Amygdala (tissue), 56 donors: ENCODE results near the gene SLA2.
"Not testable (repeated sequence)": the region's sequence is repeated elsewhere in the genome, so short reads cannot be mapped to it uniquely, and the experiment has no call there.

Source experiments
- DNase-seq, 56 donors: peaks; one replicate each; lab custom pipeline; 2025; lab: John Stamatoyannopoulos, UW

The SLA2 gene

GRCh38 chr20:36578356-36579041 is 67.5 kb downstream of the SLA2 start:
- no peak for DNase-seq

GRCh38 chr20:36576081-36576445 is 69.9 kb downstream of the SLA2 start:
- DNase-seq = no peak

DNA sequence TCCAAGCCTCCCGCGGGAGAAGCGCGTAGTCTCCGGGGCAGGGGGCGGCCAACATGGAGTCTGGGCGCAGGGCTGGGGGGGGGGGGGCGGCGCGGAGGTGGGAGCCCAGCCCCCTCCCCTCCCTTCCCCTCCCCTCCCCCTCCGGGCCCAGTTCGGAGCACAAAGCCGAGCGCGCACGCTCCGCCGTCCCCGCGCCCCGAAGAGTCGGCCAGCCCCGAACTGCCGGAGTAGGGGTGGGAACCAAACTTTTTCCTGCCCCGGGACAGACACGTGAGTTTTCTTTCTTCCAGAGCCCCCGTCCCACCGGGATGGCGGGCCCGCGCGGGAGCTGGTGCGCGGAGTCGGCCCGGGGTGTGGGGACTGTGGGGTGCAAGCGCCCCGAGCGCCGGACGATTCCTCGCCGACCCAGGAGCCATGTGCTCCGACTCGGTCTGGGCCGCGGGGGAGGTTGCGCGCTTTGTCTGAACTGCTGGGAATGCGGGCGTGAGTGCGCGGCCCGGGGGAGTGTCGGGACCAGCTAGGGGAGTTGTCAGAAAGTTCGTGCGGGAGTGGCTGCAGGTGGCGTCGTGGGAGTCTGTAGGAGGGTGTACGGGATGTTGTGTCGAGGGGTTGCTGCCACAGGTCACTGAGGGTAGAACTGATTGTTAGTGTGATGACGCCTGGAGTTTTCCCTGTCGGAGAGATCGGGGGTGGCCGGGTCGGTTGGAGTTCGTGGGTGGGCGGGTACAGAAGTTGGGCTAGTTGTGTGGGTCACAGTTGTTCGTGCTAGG is 71.4 kb downstream of the SLA2 start:
- DNase-seq = peak in 3 of 56 donors; percentile 16 to 29 (median 18)

GRCh38 chr20:36573798-36574365 is 72.1 kb downstream of the SLA2 start:
- peak in 22 of 56 donors; percentile 3 to 62 (median 24) for DNase-seq

DNA sequence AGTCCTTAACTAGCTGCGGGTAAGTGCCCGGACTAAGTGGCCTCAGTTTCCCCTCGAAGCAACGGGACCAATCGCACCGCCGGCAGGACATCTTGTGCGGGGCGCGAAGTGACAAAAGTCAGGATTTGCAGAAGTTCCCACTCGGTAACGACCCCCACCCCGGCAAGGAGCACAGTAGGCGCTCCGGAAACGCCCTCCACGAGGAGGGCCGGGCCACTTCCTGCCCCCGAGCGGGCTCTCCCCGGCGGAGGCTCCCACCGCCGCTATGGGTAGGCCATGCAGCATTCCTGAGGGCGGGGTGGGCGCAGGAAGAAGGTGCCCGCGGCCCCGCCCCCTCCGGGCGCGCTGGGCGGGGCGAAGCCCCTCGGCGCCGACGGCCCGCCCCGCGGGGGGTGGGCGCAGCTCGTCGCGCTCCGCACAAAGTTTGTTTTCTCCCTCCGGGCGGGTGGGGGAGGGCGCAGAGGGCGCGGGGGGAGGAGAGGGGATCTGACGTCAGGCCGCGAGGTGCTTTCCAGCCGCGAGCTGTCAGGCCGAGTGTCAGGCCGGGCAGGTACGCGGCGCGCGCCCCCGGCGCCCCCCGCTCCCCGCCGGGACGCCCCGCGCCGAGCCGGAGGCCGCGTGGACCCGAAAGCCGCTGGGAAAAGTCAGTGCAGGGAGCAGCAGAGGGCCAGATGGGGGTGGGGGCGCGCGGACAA is 72.7 kb downstream of the SLA2 start, which contains the start of gene TGIF2:
Gene TGIF2 (plus strand): TSS at position 495 of the 695 bp plus-strand sequence. CDS start 5,178 bp downstream, outside the sequence.
- DNase-seq = peak in 29 of 56 donors; percentile 6 to 58 (median 29)

DNA sequence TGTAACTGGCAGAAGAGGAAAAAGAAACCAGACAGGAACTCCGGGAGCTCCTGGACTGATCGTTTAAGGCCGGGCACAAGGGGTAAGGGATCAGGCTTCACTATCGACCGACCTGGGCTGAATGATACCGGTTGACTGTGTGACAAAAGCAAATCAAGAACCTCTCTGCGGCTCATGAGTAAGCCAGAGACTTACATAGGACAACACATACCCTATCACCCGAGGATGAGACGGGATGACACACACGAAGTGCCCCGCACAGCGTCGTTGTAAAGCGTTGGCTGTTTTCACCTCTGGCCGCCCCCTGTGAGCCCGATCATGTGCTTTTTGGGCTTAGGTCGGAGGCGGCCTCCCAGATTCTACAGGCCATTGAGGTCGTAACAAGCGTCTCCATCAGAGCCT is 73.3 kb downstream of the SLA2 start:
- DNase-seq = no peak

- no peak for DNase-seq
These were observed 74.2 kb downstream of the SLA2 start for GRCh38 chr20:36571564-36572504.

DNA sequence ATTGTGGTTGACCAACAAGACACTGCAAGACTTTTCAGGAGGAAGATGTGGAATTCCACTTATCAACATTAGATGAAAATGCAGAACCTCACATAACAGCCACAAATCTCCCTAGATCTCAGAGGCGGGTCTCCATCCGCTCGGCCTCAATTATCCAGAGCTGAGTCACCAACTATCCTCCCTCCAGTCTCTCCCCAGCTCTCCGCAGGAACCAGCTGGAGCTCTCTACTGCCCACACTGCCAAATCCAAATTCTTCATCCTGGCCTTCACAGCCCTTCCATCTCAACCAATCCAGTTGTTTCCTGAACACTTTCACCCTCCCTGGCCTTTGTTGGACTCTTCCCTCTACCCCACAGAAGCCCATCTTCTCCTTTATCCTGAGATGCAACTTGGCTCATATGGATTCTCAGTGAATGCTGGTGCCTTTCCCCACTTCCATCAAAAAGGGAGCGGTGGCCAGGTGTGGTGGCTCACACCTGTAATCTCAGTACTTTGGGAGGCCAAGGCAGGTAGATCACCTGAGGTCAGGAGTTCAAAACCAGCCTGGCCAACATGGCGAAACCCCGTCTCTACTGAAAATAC is 76.1 kb downstream of the SLA2 start:
- no peak for DNase-seq

- no peak for DNase-seq
These were observed 80.5 kb downstream of the SLA2 start for GRCh38 chr20:36565520-36565919.

DNA sequence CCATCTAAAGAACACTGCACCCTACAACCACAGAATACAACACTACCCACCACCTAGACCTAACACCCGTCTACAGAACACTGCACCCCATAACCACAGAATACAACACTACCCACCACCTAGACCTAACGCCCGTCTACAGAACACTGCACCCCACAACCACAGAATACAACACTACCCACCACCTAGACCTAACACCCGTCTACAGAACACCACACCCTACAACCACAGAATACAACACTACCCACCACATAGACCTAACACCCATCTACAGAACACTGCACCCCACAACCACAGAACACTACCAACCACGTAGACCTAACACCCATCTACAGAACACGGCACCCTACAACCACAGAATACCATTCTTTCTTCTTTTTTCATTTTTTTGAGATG is 81.3 kb downstream of the SLA2 start:
- DNase-seq = not testable (repeated sequence)

DNA sequence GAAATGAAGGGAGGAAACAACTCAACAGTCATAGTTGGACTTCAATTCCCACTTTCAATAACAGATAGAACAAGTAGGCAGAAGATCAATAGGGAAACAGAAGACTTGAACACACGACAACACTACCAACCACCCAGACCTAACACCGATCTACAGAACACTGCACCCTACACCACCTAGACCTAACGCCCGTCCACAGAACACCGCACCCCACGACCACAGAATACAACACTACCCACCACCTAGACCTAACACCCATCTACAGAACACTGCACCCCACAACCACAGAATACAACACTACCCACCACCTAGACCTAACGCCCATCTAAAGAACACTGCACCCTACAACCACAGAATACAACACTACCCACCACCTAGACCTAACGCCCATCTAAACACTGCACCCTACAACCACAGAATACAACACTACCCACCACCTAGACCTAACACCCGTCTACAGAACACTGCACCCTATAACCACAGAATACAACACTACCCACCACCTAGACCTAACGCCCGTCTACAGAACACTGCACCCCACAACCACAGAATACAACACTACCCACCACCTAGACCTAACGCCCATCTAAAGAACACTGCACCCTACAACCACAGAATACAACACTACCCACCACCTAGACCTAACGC is 81.8 kb downstream of the SLA2 start:
- DNase-seq = not testable (repeated sequence)

DNA sequence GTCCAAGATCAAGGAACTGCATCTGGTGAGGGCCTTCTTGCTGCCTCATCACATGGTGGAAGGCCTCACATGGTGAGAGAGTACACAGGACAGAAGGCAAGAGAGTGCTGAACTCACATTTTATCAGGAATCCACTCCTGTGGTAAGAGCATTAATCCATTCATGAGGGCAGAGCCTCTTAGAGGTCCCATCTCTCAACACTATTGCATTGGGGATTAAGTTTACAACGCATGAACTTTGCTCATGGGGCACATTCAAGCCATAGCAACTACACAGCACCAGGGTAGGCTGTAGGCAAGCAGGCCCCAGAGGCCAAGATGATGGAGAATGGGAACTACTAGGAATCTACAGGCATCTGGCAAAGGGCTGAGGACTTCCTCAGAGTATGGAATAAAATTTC is 82.6 kb downstream of the SLA2 start:
- DNase-seq = no peak

- no peak for DNase-seq
These were observed 83.3 kb downstream of the SLA2 start for GRCh38 chr20:36562724-36563123.
